ENCODE data around the gene CCL22.

DNA sequence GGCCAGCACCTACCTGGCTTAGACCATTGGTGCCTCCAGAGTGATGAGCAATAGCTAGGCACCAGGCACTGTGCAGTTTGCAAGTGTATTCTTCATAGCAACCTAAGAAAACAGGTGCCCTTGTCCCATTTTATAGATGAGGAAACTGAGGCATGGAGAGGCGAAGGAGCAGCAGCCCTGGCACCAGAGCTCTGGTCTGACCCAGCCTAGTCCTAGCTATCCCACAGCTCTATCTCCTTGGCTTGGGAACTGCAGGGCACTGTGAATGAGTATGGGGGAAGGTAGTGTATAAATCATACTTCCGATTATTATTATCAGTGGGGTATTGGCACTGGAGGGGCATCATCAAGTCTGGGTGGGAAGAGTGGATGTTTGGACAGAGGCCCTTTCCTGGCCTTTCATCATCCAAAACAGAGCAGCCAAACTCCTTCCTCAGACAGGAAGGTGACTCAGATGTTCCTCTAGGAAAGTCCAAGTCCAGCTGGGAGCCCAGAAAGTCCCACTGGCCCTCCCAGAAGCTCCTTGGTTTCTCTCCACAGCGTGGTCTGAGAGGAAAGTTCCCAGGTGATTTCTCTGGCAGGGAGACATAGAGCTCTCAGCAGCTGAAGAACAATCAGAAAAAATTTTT lies 42.1 kb upstream of the CCL22 start:
- no peak for TF ChIP-seq CTCF (IDR thresholded peaks at IDR 0.05)
- no peak for TF ChIP-seq POLR2A (IDR thresholded peaks at IDR 0.05)

Data from adrenal gland (tissue), 5 donors.